ENCODE results near the gene OR2T2.

- TF ChIP-seq, protein P1, sequence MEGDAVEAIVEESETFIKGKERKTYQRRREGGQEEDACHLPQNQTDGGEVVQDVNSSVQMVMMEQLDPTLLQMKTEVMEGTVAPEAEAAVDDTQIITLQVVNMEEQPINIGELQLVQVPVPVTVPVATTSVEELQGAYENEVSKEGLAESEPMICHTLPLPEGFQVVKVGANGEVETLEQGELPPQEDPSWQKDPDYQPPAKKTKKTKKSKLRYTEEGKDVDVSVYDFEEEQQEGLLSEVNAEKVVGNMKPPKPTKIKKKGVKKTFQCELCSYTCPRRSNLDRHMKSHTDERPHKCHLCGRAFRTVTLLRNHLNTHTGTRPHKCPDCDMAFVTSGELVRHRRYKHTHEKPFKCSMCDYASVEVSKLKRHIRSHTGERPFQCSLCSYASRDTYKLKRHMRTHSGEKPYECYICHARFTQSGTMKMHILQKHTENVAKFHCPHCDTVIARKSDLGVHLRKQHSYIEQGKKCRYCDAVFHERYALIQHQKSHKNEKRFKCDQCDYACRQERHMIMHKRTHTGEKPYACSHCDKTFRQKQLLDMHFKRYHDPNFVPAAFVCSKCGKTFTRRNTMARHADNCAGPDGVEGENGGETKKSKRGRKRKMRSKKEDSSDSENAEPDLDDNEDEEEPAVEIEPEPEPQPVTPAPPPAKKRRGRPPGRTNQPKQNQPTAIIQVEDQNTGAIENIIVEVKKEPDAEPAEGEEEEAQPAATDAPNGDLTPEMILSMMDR (IDR thresholded peaks at IDR 0.05; ENCODE audit: low read length): no peak
- no peak for TF ChIP-seq EZH2 (IDR thresholded peaks at IDR 0.05; ENCODE audit: borderline replicate concordance, low read length)
Measured at GRCh38 chr1:248402748-248403147, 42.7 kb upstream of the OR2T2 start, which contains the start of gene OR2T1.
